NCI-H446 (cell line): Measurements from ENCODE around the gene HDAC4.

Experiments
- DNase-seq, 2 experiments: peaks; one replicate each; lab custom pipeline; 2025; lab: John Stamatoyannopoulos, UW

HDAC4 gene

GRCh38 chr2:239203443-239204135 is 197.2 kb downstream of the HDAC4 start:
- DNase-seq, result no peak

- DNase-seq, result no peak
Observed at GRCh38 chr2:239202836-239203235, 198.0 kb downstream of the HDAC4 start.

- no peak for DNase-seq
Observed at GRCh38 chr2:239202343-239202742, 198.5 kb downstream of the HDAC4 start.

- DNase-seq, result no peak
Observed at GRCh38 chr2:239201884-239202283, 198.9 kb downstream of the HDAC4 start.

GRCh38 chr2:239201531-239201876 is 199.3 kb downstream of the HDAC4 start:
- DNase-seq, result no peak

- no peak for DNase-seq
Observed at GRCh38 chr2:239200646-239201530, 199.9 kb downstream of the HDAC4 start.

- DNase-seq, result no peak
Observed at GRCh38 chr2:239199041-239199768, 201.6 kb downstream of the HDAC4 start.

- DNase-seq, result no peak
Observed at GRCh38 chr2:239198221-239198620, 202.6 kb downstream of the HDAC4 start.

GRCh38 chr2:239197146-239197545 is 203.7 kb downstream of the HDAC4 start:
- no peak for DNase-seq

GRCh38 chr2:239196474-239197021 is 204.3 kb downstream of the HDAC4 start:
- DNase-seq, result no peak

GRCh38 chr2:239195992-239196391 is 204.8 kb downstream of the HDAC4 start:
- DNase-seq, result no peak

- DNase-seq, result no peak
Observed at GRCh38 chr2:239195318-239195871, 205.4 kb downstream of the HDAC4 start.

GRCh38 chr2:239194731-239195317 is 206.0 kb downstream of the HDAC4 start:
- DNase-seq, result no peak

GRCh38 chr2:239193925-239194677 is 206.7 kb downstream of the HDAC4 start:
- no peak for DNase-seq

GRCh38 chr2:239193401-239193811 is 207.4 kb downstream of the HDAC4 start:
- no peak for DNase-seq

- DNase-seq, result no peak
Observed at GRCh38 chr2:239192975-239193374, 207.8 kb downstream of the HDAC4 start.

GRCh38 chr2:239192456-239192855 is 208.4 kb downstream of the HDAC4 start:
- no peak for DNase-seq

- DNase-seq, result no peak
Observed at GRCh38 chr2:239190921-239191885, 209.6 kb downstream of the HDAC4 start.

GRCh38 chr2:239190361-239190760 is 210.5 kb downstream of the HDAC4 start:
- no peak for DNase-seq

- no peak for DNase-seq
Observed at GRCh38 chr2:239189711-239190131, 211.1 kb downstream of the HDAC4 start.
